ENCODE measurements around the gene FAM111B. TPM values are rescaled to one million over a fixed set of nuclear protein-coding genes. Genes with fewer than 3 reads are reported as not detected.
"Not testable (repeated sequence)": the region's sequence is repeated elsewhere in the genome, so short reads cannot be mapped to it uniquely, and the experiment has no call there.

FAM111B gene
- total RNA-seq, 1 donor from 2014 or later = 1.2 TPM

GRCh38 chr11:59069087-59069486 is 38.0 kb upstream of the FAM111B start:
- Histone ChIP-seq H3K9me3 (no peaks in the 10 kb centered on the region), H3K4me1 (no peaks in the 10 kb centered on the region), H3K4me3 (no peak overlapping the region), H3K27me3 (no peaks in the 10 kb centered on the region), H3K36me3 (no peaks in the 10 kb centered on the region), H3K27ac (no peak overlapping the region)
- intact Hi-C loops (cut with DNase I) = no loop called here
- TF ChIP-seq POLR2A (IDR thresholded peaks at IDR 0.05) = no peak
- TF ChIP-seq CTCF (IDR thresholded peaks at IDR 0.05) = no peak
- TF ChIP-seq POLR2AphosphoS5 (IDR thresholded peaks at IDR 0.05; ENCODE audit: insufficient read depth in 1 of 2, low read depth in 1 of 2) = no peak
- no peak for DNase-seq (ENCODE audit: extremely low spot score in 2 of 2)

GRCh38 chr11:59076876-59077571 is 30.0 kb upstream of the FAM111B start:
- DNase-seq (ENCODE audit: extremely low spot score in 2 of 2) = no peak
- TF ChIP-seq POLR2AphosphoS5 (IDR thresholded peaks at IDR 0.05; ENCODE audit: insufficient read depth in 1 of 2, low read depth in 1 of 2) (no peak), CTCF (IDR thresholded peaks at IDR 0.05) (no peak), POLR2A (IDR thresholded peaks at IDR 0.05) (no peak)
- H3K4me3 ChIP-seq = no peak overlapping the region
- no peaks in the 10 kb centered on the region for H3K9me3 ChIP-seq
- no peaks in the 10 kb centered on the region for H3K27me3 ChIP-seq
- no peaks in the 10 kb centered on the region for H3K4me1 ChIP-seq
- H3K27ac ChIP-seq = no peak overlapping the region
- no peaks in the 10 kb centered on the region for H3K36me3 ChIP-seq
- intact Hi-C loops (cut with DNase I) = no loop called here

GRCh38 chr11:59078435-59078834 is 28.6 kb upstream of the FAM111B start:
- Histone ChIP-seq H3K9me3 (no peaks in the 10 kb centered on the region), H3K4me3 (no peak overlapping the region), H3K27me3 (no peaks in the 10 kb centered on the region), H3K36me3 (no peaks in the 10 kb centered on the region), H3K4me1 (no peaks in the 10 kb centered on the region), H3K27ac (no peak overlapping the region)
- TF ChIP-seq CTCF (IDR thresholded peaks at IDR 0.05) (no peak), POLR2A (IDR thresholded peaks at IDR 0.05) (no peak), POLR2AphosphoS5 (IDR thresholded peaks at IDR 0.05; ENCODE audit: insufficient read depth in 1 of 2, low read depth in 1 of 2) (no peak)
- no peak for DNase-seq (ENCODE audit: extremely low spot score in 2 of 2)
- intact Hi-C loops (cut with DNase I) = no loop called here

- TF ChIP-seq POLR2AphosphoS5 (IDR thresholded peaks at IDR 0.05; ENCODE audit: insufficient read depth in 1 of 2, low read depth in 1 of 2) = no peak
- TF ChIP-seq POLR2A (IDR thresholded peaks at IDR 0.05) = no peak
- no peak for TF ChIP-seq CTCF (IDR thresholded peaks at IDR 0.05)
- no peaks in the 10 kb centered on the region for H3K36me3 ChIP-seq
- no peak for DNase-seq (ENCODE audit: extremely low spot score in 2 of 2)
- H3K4me1 ChIP-seq = no peaks in the 10 kb centered on the region
- no peak overlapping the region for H3K4me3 ChIP-seq
- no peaks in the 10 kb centered on the region for H3K27me3 ChIP-seq
- no peak overlapping the region for H3K27ac ChIP-seq
- intact Hi-C loops (cut with DNase I) = no loop called here
- no peaks in the 10 kb centered on the region for H3K9me3 ChIP-seq
Observed at GRCh38 chr11:59079086-59079485, 28.0 kb upstream of the FAM111B start.

- H3K27ac ChIP-seq; DNase-seq (ENCODE audit: extremely low spot score in 2 of 2); intact Hi-C loops (cut with DNase I); H3K4me1 ChIP-seq; H3K4me3 ChIP-seq; H3K9me3 ChIP-seq; H3K27me3 ChIP-seq; H3K36me3 ChIP-seq: not testable (repeated sequence)
Observed at GRCh38 chr11:59080421-59080820, 26.6 kb upstream of the FAM111B start.

- H3K9me3 ChIP-seq; intact Hi-C loops (cut with DNase I); H3K4me1 ChIP-seq; DNase-seq (ENCODE audit: extremely low spot score in 2 of 2); H3K27me3 ChIP-seq; H3K4me3 ChIP-seq; H3K36me3 ChIP-seq; H3K27ac ChIP-seq: not testable (repeated sequence)
Observed at GRCh38 chr11:59081430-59082020, 25.5 kb upstream of the FAM111B start.

GRCh38 chr11:59086007-59086406 is 21.0 kb upstream of the FAM111B start, which contains the start of gene GLYATL1B:
TSS of gene GLYATL1B (plus strand) at chr11:59086307. CDS start at chr11:59086307, 0 bp downstream.
- H3K4me1 ChIP-seq; intact Hi-C loops (cut with DNase I); H3K9me3 ChIP-seq; H3K27ac ChIP-seq; H3K4me3 ChIP-seq; DNase-seq (ENCODE audit: extremely low spot score in 2 of 2); H3K27me3 ChIP-seq; H3K36me3 ChIP-seq: not testable (repeated sequence)
